DND-41 (cell line): ENCODE measurements around the gene NAPSA.

Experiments
- ATAC-seq: fragments of 200-7000 bp; cut with Tn5 transposase; 3 replicates; pipeline ENCODE4 v1.9.1; 2021; ENCODE audit warnings: low read depth; ENCODE audit not compliant: insufficient read depth
- DNase-seq: peaks from one replicate; pipeline ENCODE4 v3.0.0-alpha.2; 2020
- H2AFZ ChIP-seq: 2 replicates; pipeline ENCODE4 v1.6.0; 2012; ENCODE audit warnings: low read depth, low read length
- H3K27ac ChIP-seq: 2 replicates; pipeline ENCODE4 v1.5.1; 2012; ENCODE audit warnings: low read length, inconsistent platforms
- H3K27me3 ChIP-seq: fragments of 200-600 bp; sonication (generic); 2 replicates; pipeline ENCODE4 v1.6.0; 2012; ENCODE audit warnings: low read length, mild to moderate bottlenecking, inconsistent platforms; ENCODE audit not compliant: insufficient read depth, poor library complexity
- H3K36me3 ChIP-seq: 2 replicates; pipeline ENCODE4 v1.5.1; 2012; ENCODE audit warnings: low read length, inconsistent platforms; ENCODE audit not compliant: insufficient read depth
- H3K4me1 ChIP-seq: 2 replicates; pipeline ENCODE4 v1.5.1; 2012; ENCODE audit warnings: mild to moderate bottlenecking, low read length; ENCODE audit not compliant: insufficient read depth
- H3K4me2 ChIP-seq: 2 replicates; pipeline ENCODE4 v1.6.0; 2012; ENCODE audit warnings: mild to moderate bottlenecking, moderate library complexity, low read length, inconsistent platforms; ENCODE audit not compliant: insufficient read depth
- H3K4me3 ChIP-seq, 2 experiments: fragments of 200-600 bp in 1 of 2; shearing (Covaris generic) in 1 of 2; 2 replicates each; pipeline ENCODE4 v1.5.1; 2012 to 2016; ENCODE audit warnings: inconsistent platforms in 2 of 2, low read length in 2 of 2, mild to moderate bottlenecking in 2 of 2, low read depth in 1 of 2, moderate library complexity in 1 of 2
- H3K79me2 ChIP-seq: 2 replicates; pipeline ENCODE4 v1.6.0; 2012; ENCODE audit warnings: low read length, inconsistent platforms; ENCODE audit not compliant: insufficient read depth
- H3K9ac ChIP-seq: 2 replicates; pipeline ENCODE4 v1.6.0; 2012; ENCODE audit warnings: low read depth, mild to moderate bottlenecking, inconsistent platforms, low read length, moderate library complexity
- H3K9me3 ChIP-seq: 2 replicates; pipeline ENCODE4 v1.5.1; 2012; ENCODE audit warnings: low read length, moderate library complexity, mild to moderate bottlenecking, inconsistent platforms; ENCODE audit not compliant: insufficient read depth, severe bottlenecking
- H4K20me1 ChIP-seq: 2 replicates; pipeline ENCODE4 v1.6.0; 2012; ENCODE audit warnings: low read length; ENCODE audit not compliant: insufficient read depth
- CTCF ChIP-seq: IDR thresholded peaks from 2 replicates; pipeline ENCODE4 v1.5.1; 2012; ENCODE audit warnings: borderline replicate concordance, low read length, moderate library complexity, mild to moderate bottlenecking; ENCODE audit not compliant: poor library complexity, severe bottlenecking; ENCODE audit errors: extremely low read depth
- EZH2 ChIP-seq: IDR thresholded peaks from 3 replicates; pipeline ENCODE4 v1.6.1; 2012; ENCODE audit warnings: borderline replicate concordance, low read depth, mild to moderate bottlenecking, moderate library complexity, low read length, inconsistent platforms; ENCODE audit not compliant: severe bottlenecking

Gene NAPSA

GRCh38 chr19:50327461-50328223 lies 37.8 kb downstream of the NAPSA start:
- Histone ChIP-seq H3K27me3 (no peaks in the 10 kb centered on the region), H2AFZ (no peak overlapping the region), H3K4me2 (no peak overlapping the region), H3K9me3 (no peaks in the 10 kb centered on the region), H3K9ac (no peak overlapping the region), H3K4me1 (peaks cover 35% of the 10 kb centered on the region), H4K20me1 (no peaks in the 10 kb centered on the region), H3K36me3 (no peaks in the 10 kb centered on the region), H3K4me3 (no peak overlapping the region), H3K79me2 (no peaks in the 10 kb centered on the region), H3K27ac (no peak overlapping the region)
- TF ChIP-seq CTCF (no peak), EZH2 (no peak)
- ATAC-seq, result no peak
- DNase-seq, result no peak

DNA sequence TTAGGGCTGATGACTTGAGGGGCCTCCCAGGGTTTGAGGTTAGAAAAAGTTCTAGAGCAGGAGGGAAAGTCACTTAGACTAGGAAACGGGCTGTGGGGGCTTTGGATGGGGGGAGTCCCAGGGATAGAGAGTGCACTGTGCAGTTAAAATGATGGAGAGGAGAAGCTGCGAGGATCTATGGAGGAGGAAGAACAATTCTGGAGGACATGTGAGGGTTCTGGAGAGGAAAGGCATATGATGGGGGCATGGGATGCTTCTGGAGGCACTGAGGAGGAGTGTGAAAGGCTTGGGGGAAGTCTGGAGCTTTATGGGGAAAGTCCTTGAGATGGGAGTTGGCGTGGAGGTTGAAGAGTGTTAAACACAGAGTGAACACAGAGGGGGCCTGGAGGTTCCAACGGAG lies 38.4 kb downstream of the NAPSA start:
- no peak for DNase-seq
- no peak for TF ChIP-seq CTCF
- no peak for TF ChIP-seq EZH2
- no peak overlapping the region for H2AFZ ChIP-seq
- no peak overlapping the region for H3K4me3 ChIP-seq
- no peaks in the 10 kb centered on the region for H4K20me1 ChIP-seq
- H3K9me3 ChIP-seq, result no peaks in the 10 kb centered on the region
- H3K36me3 ChIP-seq, result no peaks in the 10 kb centered on the region
- no peaks in the 10 kb centered on the region for H3K79me2 ChIP-seq
- H3K9ac ChIP-seq, result no peak overlapping the region
- no peaks in the 10 kb centered on the region for H3K27me3 ChIP-seq
- no peak overlapping the region for H3K4me2 ChIP-seq
- H3K27ac ChIP-seq, result no peak overlapping the region
- H3K4me1 ChIP-seq, result peaks cover 29% of the 10 kb centered on the region
- no peak for ATAC-seq

DNA sequence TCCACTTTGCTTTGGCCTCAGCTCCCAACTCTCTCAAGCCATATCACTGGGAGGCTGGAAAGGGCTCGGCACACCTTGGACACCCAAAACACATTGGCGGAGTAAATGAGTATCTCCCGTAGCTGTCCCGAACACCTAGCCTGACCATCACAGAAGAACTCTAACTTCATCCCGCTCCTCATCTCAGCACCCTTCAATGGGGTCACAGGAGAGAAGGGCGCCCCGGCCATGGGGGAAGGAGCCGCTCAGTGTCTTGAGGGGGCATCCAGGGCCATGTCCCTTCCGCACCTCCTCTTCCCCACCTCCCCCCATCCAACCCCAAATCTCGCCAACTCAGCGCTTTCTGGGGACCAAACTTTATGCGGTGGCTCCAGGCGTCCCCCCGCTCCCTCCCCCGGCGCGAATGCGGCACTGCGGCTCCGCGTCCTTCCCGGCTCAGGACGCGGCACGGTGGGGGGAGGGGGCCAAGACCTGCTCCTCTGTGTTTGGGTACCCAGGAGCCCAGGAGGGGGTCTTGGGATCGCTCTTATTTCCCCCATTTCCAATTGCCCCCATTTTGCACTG lies 39.3 kb downstream of the NAPSA start:
- Histone ChIP-seq H3K27ac (no peak overlapping the region), H3K4me2 (peak overlapping the region; percentile 62), H3K36me3 (no peaks in the 10 kb centered on the region), H4K20me1 (no peaks in the 10 kb centered on the region), H3K4me3 (peak overlapping the region in 1 of 2 experiments; percentile 45; a peak in 2 of 4 replicates), H3K4me1 (peaks cover 21% of the 10 kb centered on the region), H2AFZ (no peak overlapping the region), H3K9me3 (no peaks in the 10 kb centered on the region), H3K9ac (no peak overlapping the region), H3K27me3 (no peaks in the 10 kb centered on the region), H3K79me2 (no peaks in the 10 kb centered on the region)
- no peak for ATAC-seq
- no peak for DNase-seq
- TF ChIP-seq CTCF (no peak), EZH2 (no peak)
